ENCODE data around the gene SP1.
A peak's percentile ranks its signal among the peaks of the same experiment; 100 is the strongest.
"Not testable (repeated sequence)": the region's sequence is repeated elsewhere in the genome, so short reads cannot be mapped to it uniquely, and the experiment has no call there.

Gene SP1

GRCh38 chr12:53414756-53415417 lies 34.9 kb downstream of the SP1 start:
- DNase-seq = no peak

GRCh38 chr12:53415752-53416389 lies 35.9 kb downstream of the SP1 start:
- DNase-seq = not testable (repeated sequence)

- DNase-seq = not testable (repeated sequence)
Measured at GRCh38 chr12:53417291-53417816, 37.4 kb downstream of the SP1 start.

GRCh38 chr12:53418221-53418620 lies 38.2 kb downstream of the SP1 start:
- no peak for DNase-seq

- DNase-seq = no peak
Measured at GRCh38 chr12:53419756-53420155, 39.8 kb downstream of the SP1 start.

GRCh38 chr12:53422247-53422646 lies 42.3 kb downstream of the SP1 start:
- DNase-seq = not testable (repeated sequence)

- DNase-seq = no peak
Measured at GRCh38 chr12:53423597-53423996, 43.6 kb downstream of the SP1 start, which contains the start of gene AMHR2. TSS of gene AMHR2 (plus strand) at chr12:53423855. CDS start at chr12:53423935, 80 bp downstream.

GRCh38 chr12:53424626-53425514 lies 44.9 kb downstream of the SP1 start:
- DNase-seq = no peak

GRCh38 chr12:53425515-53426150 lies 45.7 kb downstream of the SP1 start:
- no peak for DNase-seq

GRCh38 chr12:53427905-53428594 lies 48.1 kb downstream of the SP1 start:
- DNase-seq = no peak

- DNase-seq = no peak
Measured at GRCh38 chr12:53428741-53429140, 48.8 kb downstream of the SP1 start.

GRCh38 chr12:53430116-53430515 lies 50.1 kb downstream of the SP1 start:
- no peak for DNase-seq

- no peak for DNase-seq
Measured at GRCh38 chr12:53431187-53431586, 51.2 kb downstream of the SP1 start.

GRCh38 chr12:53435326-53435725 lies 55.4 kb downstream of the SP1 start:
- DNase-seq = not testable (repeated sequence)

GRCh38 chr12:53439582-53439981 lies 59.6 kb downstream of the SP1 start:
- not testable (repeated sequence) for DNase-seq

GRCh38 chr12:53441040-53441833 lies 61.3 kb downstream of the SP1 start, which contains the start of gene PRR13:
TSS of gene PRR13 (plus strand) at chr12:53441734. CDS start at chr12:53442715, 981 bp downstream.
- peak; percentile 96 to 97 for DNase-seq

GRCh38 chr12:53443955-53444354 lies 64.0 kb downstream of the SP1 start:
- no peak for DNase-seq

GRCh38 chr12:53444593-53445325 lies 64.8 kb downstream of the SP1 start:
- DNase-seq = not testable (repeated sequence)

- DNase-seq = no peak
Measured at GRCh38 chr12:53450936-53451335, 71.0 kb downstream of the SP1 start.

GRCh38 chr12:53451661-53452158 lies 71.7 kb downstream of the SP1 start, which contains the start of gene PCBP2:
TSS of gene PCBP2 (plus strand) at chr12:53452102. CDS start at chr12:53454801, 2,699 bp downstream.
- DNase-seq = peak; percentile 97 to 99
